H1 (cell line): ENCODE results near the gene VAV2. TPM values are rescaled to one million over a fixed set of nuclear protein-coding genes. Genes with fewer than 3 reads are reported as not detected.

Experiments used
- CTCF ChIA-PET: fragments of 300-600 bp; sonication (Branson Sonifier 250); formaldehyde crosslinking; loops from one replicate; lab custom pipeline; 2021; ENCODE audit not compliant: partially characterized antibody; lab: Charles Lee
- POLR2A ChIA-PET: fragments of 300-600 bp; sonication (Branson Sonifier 250); formaldehyde crosslinking; loops from one replicate; lab custom pipeline; 2021; ENCODE audit warnings: inconsistent platforms; ENCODE audit not compliant: partially characterized antibody; lab: Charles Lee
- DNase-seq, 2 experiments: peaks; one replicate each; pipeline versions ENCODE4 v3.0.0 to v3.0.0-alpha.2; 2010 to 2022; ENCODE audit warnings: low spot score in 2 of 2, low read depth in 1 of 2, mixed read lengths in 1 of 2
- FAIRE-seq: peaks from 2 replicates; lab custom pipeline; 2011; peaks lifted over from hg19 to GRCh38; lab: Jason Lieb, UNC
- H2AFZ ChIP-seq: 2 replicates; pipeline ENCODE4 v1.8.1; 2012; ENCODE audit warnings: low read length, inconsistent platforms
- H2AK5ac ChIP-seq: 2 replicates; pipeline ENCODE4 v1.6.1; 2013; ENCODE audit warnings: low read depth, low read length
- H2BK120ac ChIP-seq: replicated peaks from 2 replicates; pipeline ENCODE3; 2013; ENCODE audit warnings: low read depth, low read length, inconsistent platforms
- H2BK12ac ChIP-seq: 2 replicates; pipeline ENCODE4 v1.6.1; 2013; ENCODE audit warnings: low read depth, low read length
- H2BK15ac ChIP-seq: 2 replicates; pipeline ENCODE4 v1.6.1; 2013; ENCODE audit warnings: low read length
- H2BK20ac ChIP-seq: 2 replicates; pipeline ENCODE4 v1.6.1; 2013; ENCODE audit warnings: low read length
- H2BK5ac ChIP-seq: 2 replicates; pipeline ENCODE4 v1.6.1; 2013; ENCODE audit warnings: low read depth, low read length
- H3K14ac ChIP-seq: 2 replicates; pipeline ENCODE4 v1.6.1; 2013; ENCODE audit warnings: inconsistent platforms; ENCODE audit not compliant: insufficient read length
- H3K18ac ChIP-seq: 2 replicates; pipeline ENCODE4 v1.6.1; 2013; ENCODE audit warnings: low read length; ENCODE audit errors: extremely low read depth
- H3K23ac ChIP-seq: 2 replicates; pipeline ENCODE4 v1.6.1; 2013; ENCODE audit warnings: inconsistent platforms; ENCODE audit not compliant: insufficient read length
- H3K23me2 ChIP-seq: 2 replicates; pipeline ENCODE4 v1.6.1; 2013; ENCODE audit warnings: low read depth, low read length
- H3K27ac ChIP-seq: 2 replicates; pipeline ENCODE4 v1.6.1; 2011; ENCODE audit warnings: low read depth, low read length, inconsistent platforms
- H3K27me3 ChIP-seq, 4 experiments: replicated peaks in 1 of 4; 1 replicate in 1 of 4; 2 replicates in 3 of 4; pipeline versions ENCODE4 v1.6.1 to v1.8.1; 2011 to 2013; ENCODE audit warnings: low read length in 3 of 4, mild to moderate bottlenecking in 3 of 4, inconsistent platforms in 2 of 4, mixed read lengths in 2 of 4, moderate library complexity in 1 of 4; ENCODE audit not compliant: control insufficient read depth in 3 of 4, insufficient read depth in 3 of 4; ENCODE audit errors: extremely low read depth in 1 of 4
- H3K36me3 ChIP-seq, 4 experiments: 2 replicates each; pipeline versions ENCODE4 v1.6.1 to v1.8.1; 2011 to 2013; ENCODE audit warnings: mild to moderate bottlenecking in 4 of 4, low read length in 3 of 4, moderate library complexity in 2 of 4, control low read depth in 1 of 4, inconsistent platforms in 1 of 4; ENCODE audit not compliant: insufficient read depth in 4 of 4, control insufficient read depth in 2 of 4
- H3K4ac ChIP-seq: replicated peaks from 2 replicates; pipeline ENCODE3; 2013; ENCODE audit warnings: low read length, low read depth, mixed read lengths, inconsistent platforms; ENCODE audit not compliant: insufficient read length
- H3K4me1 ChIP-seq, 4 experiments: replicated peaks in 1 of 4; 1 replicate in 1 of 4; 2 replicates in 3 of 4; pipeline versions ENCODE4 v1.6.1 to v1.8.1; 2011 to 2013; ENCODE audit warnings: low read length in 3 of 4, inconsistent platforms in 2 of 4, mixed read lengths in 1 of 4; ENCODE audit not compliant: insufficient read depth in 4 of 4, control insufficient read depth in 3 of 4
- H3K4me2 ChIP-seq, 2 experiments: 2 replicates each; pipeline versions ENCODE4 v1.6.1 to v1.8.1; 2011 to 2013; ENCODE audit warnings: low read depth in 2 of 2, low read length in 2 of 2, control low read depth in 1 of 2, inconsistent platforms in 1 of 2, mild to moderate bottlenecking in 1 of 2; ENCODE audit not compliant: insufficient read depth in 1 of 2
- H3K4me3 ChIP-seq, 4 experiments: fragments of 200-600, 300-600 bp in 1 of 4; sonication (generic), shearing (Covaris generic), sonication (Bioruptor Twin) in 1 of 4; 2 replicates each; pipeline versions ENCODE4 v1.5.1 to v1.8.1; 2011 to 2016; ENCODE audit warnings: low read length in 4 of 4, low read depth in 3 of 4, control low read depth in 2 of 4, inconsistent platforms in 2 of 4, mild to moderate bottlenecking in 2 of 4, mixed read lengths in 1 of 4, moderate library complexity in 1 of 4; ENCODE audit not compliant: insufficient read depth in 2 of 4; ENCODE audit errors: extremely low read depth in 1 of 4
- H3K56ac ChIP-seq: replicated peaks from 2 replicates; pipeline ENCODE3; 2013; ENCODE audit warnings: low read depth, mild to moderate bottlenecking, mixed read lengths, low read length, inconsistent platforms; ENCODE audit not compliant: insufficient read length
- H3K79me1 ChIP-seq: 2 replicates; pipeline ENCODE4 v1.6.1; 2013; ENCODE audit warnings: low read depth, low read length, control low read depth
- H3K79me2 ChIP-seq, 2 experiments: 2 replicates each; pipeline versions ENCODE4 v1.6.1 to v1.8.1; 2012 to 2013; ENCODE audit warnings: low read length in 2 of 2, mild to moderate bottlenecking in 2 of 2, inconsistent platforms in 1 of 2; ENCODE audit not compliant: insufficient read depth in 2 of 2, control insufficient read depth in 1 of 2
- H3K9ac ChIP-seq, 4 experiments: replicated peaks in 1 of 4; 1 replicate in 1 of 4; 2 replicates in 3 of 4; pipeline versions ENCODE4 v1.6.1 to v1.8.1; 2011 to 2013; ENCODE audit warnings: low read depth in 3 of 4, low read length in 3 of 4, control low read depth in 2 of 4, mild to moderate bottlenecking in 2 of 4, moderate library complexity in 2 of 4, inconsistent platforms in 1 of 4; ENCODE audit errors: extremely low read depth in 1 of 4
- H3K9me3 ChIP-seq, 2 experiments: 2 replicates each; pipeline versions ENCODE4 v1.6.1 to v1.8.1; 2012 to 2013; ENCODE audit warnings: mild to moderate bottlenecking in 2 of 2, moderate library complexity in 2 of 2, control low read depth in 1 of 2, inconsistent platforms in 1 of 2, low read depth in 1 of 2, low read length in 1 of 2, mixed read lengths in 1 of 2; ENCODE audit not compliant: insufficient read depth in 2 of 2
- H4K20me1 ChIP-seq, 2 experiments: replicated peaks in 1 of 2; 2 replicates each; pipeline versions ENCODE3 to v1.8.1; 2011 to 2013; ENCODE audit warnings: inconsistent platforms in 2 of 2, low read length in 2 of 2, mild to moderate bottlenecking in 1 of 2; ENCODE audit not compliant: insufficient read depth in 2 of 2, control insufficient read depth in 1 of 2
- H4K5ac ChIP-seq: 2 replicates; pipeline ENCODE4 v1.6.1; 2013; ENCODE audit warnings: low read length, low read depth, mixed read lengths, inconsistent platforms; ENCODE audit not compliant: insufficient read length
- H4K8ac ChIP-seq: 2 replicates; pipeline ENCODE4 v1.8.0; 2013; ENCODE audit warnings: mild to moderate bottlenecking, moderate library complexity, low read length, inconsistent platforms; ENCODE audit not compliant: insufficient read depth; ENCODE audit errors: extremely low read depth
- H4K91ac ChIP-seq: replicated peaks from 2 replicates; pipeline ENCODE3; 2013; ENCODE audit warnings: low read length, mixed read lengths, inconsistent platforms; ENCODE audit not compliant: insufficient read length
- CBX5 ChIP-seq: fragments of 300-800, 300-1000 bp; sonication (generic); IDR thresholded peaks from 2 replicates; pipeline ENCODE4 v1.7.1; 2016; ENCODE audit warnings: antibody characterized with exemption, low read length, low read depth
- HDAC6 ChIP-seq: IDR thresholded peaks from one replicate; pipeline ENCODE4 v1.7.1; 2012; ENCODE audit warnings: low read depth, mild to moderate bottlenecking, inconsistent platforms, low read length, moderate library complexity
- NANOG ChIP-seq: IDR thresholded peaks from 2 replicates; pipeline ENCODE4 v1.6.1; 2011; ENCODE audit warnings: low read length, low read depth, mild to moderate bottlenecking, inconsistent platforms; ENCODE audit not compliant: insufficient read depth, poor library complexity, severe bottlenecking
- POLR2AphosphoS5 ChIP-seq: IDR thresholded peaks from 2 replicates; pipeline ENCODE4 v1.6.1; 2011; ENCODE audit warnings: low read depth, low read length
- RAD21 ChIP-seq, 2 experiments: IDR thresholded peaks in 1 of 2; conservative IDR thresholded peaks in 1 of 2; 2 replicates each; pipeline ENCODE4 v1.6.1; 2011; ENCODE audit warnings: low read depth in 2 of 2, low read length in 2 of 2, improper control_type of control experiment in 1 of 2, inconsistent platforms in 1 of 2, mild to moderate bottlenecking in 1 of 2, moderate library complexity in 1 of 2
- RBBP5 ChIP-seq: IDR thresholded peaks from 2 replicates; pipeline ENCODE4 v1.7.1; 2012; ENCODE audit warnings: low read depth, mild to moderate bottlenecking, inconsistent platforms, low read length, moderate library complexity, borderline replicate concordance
- SAP30 ChIP-seq: fragments of 300-600 bp; sonication (generic); IDR thresholded peaks from 2 replicates; pipeline ENCODE4 v1.7.1; 2012; ENCODE audit warnings: low read length, moderate library complexity, mild to moderate bottlenecking, inconsistent platforms; ENCODE audit not compliant: insufficient read depth, insufficient replicate concordance
- TCF12 ChIP-seq: IDR thresholded peaks from 2 replicates; pipeline ENCODE4 v1.6.1; 2011; ENCODE audit warnings: low read depth, mild to moderate bottlenecking, low read length
- WGBS, 2 experiments: shearing (Covaris generic) in 1 of 2; methylation state at CpG; one replicate each; pipeline versions ENCODE4 v1.1.6 to v1.1.7; 2013 to 2015; ENCODE audit warnings: low lambda C conversion rate in 2 of 2, mixed read lengths in 2 of 2, inconsistent platforms in 1 of 2, low coverage in 1 of 2, missing lambda C conversion rate in 1 of 2; ENCODE audit not compliant: insufficient replicate concordance in 2 of 2, insufficient coverage in 1 of 2, insufficient read length in 1 of 2; ENCODE audit errors: extremely low coverage in 1 of 2, missing lambda C conversion rate in 1 of 2; 5-methylcytosine and 5-hydroxymethylcytosine counted together
- polyA plus RNA-seq, 7 experiments: library from polyadenylated mRNA; depleted of rRNA in 3 of 7; stranded (reverse) in 5 of 7; unstranded in 2 of 7; fragments of >200 nt in 5 of 7; fragments of 200-250 nt in 2 of 7; gene quantifications; 1 replicate in 5 of 7; 2 replicates in 1 of 7; 4 replicates in 1 of 7; pipeline versions ENCODE4 v1.2.1 to v1.2.3, GENCODE V29; 2011 to 2013; ENCODE audit warnings: missing spikeins in 2 of 7, mixed read lengths in 2 of 7
- total RNA-seq: library from RNA; stranded (reverse); fragmentation: NEBNext Ultra II Directional; extraction: Animal tissue kit (Norgen Biotek cat#: 25700); gene quantifications from 2 replicates; pipeline ENCODE4 v1.2.1, GENCODE V29; 2021
- TF ChIP-seq, protein P1 (sequence below): IDR thresholded peaks from 2 replicates; pipeline ENCODE4 v1.6.1; 2011; ENCODE audit warnings: low read depth, mild to moderate bottlenecking, low read length; ENCODE audit not compliant: insufficient read depth

VAV2 gene
- total and polyA plus RNA-seq, 2 of the 8 experiments (the other 6 are each of a cell fraction or from before 2014, with no cell fraction given) = 13.6 to 37.6 TPM

DNA sequence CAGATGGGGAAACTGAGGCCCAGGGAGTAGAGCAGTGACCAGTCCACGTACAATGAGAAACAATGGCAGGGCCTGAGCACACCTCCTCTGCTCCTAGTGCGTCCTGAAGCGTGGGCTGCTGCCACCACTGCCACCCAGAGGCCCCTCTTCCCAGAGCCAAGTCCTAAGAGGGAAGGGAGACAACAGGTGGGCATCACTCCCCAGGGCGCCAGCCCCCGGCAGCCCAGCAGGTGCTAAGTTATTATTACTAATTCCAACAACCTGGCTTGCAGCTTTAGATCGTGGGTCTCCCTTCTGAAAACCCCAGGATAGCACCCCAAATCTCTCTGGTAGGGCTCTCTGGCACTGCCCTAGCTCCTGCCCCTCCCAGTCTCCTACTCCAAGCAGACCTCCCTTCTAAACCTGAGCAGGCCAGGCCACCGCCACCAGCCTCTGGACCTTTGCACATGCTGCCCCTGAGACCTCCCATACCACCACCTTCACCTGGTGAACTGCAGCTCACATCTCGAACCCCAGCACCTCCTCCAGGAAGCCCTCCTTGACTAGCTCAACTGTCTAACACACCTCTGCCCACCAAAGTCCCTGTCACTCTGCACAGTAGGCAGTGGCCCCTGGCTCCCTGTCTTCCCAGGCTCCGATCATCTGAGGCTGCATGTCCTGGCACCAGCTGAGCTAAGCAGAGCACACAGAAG lies 65.8 kb downstream of the VAV2 start:
- H3K14ac ChIP-seq = no peak overlapping the region
- peaks cover 14% of the 10 kb centered on the region for H3K79me1 ChIP-seq
- no peaks in the 10 kb centered on the region for H3K27me3 ChIP-seq
- no peak overlapping the region for H4K5ac ChIP-seq
- no peak overlapping the region for H2BK12ac ChIP-seq
- peaks cover 0 to 9% (median 2%) of the 10 kb centered on the region in 4 experiments; a peak in 3 of 7 replicates for H3K4me1 ChIP-seq
- TF ChIP-seq TCF12 = no peak
- TF ChIP-seq NANOG = no peak
- TF ChIP-seq CBX5 = no peak
- TF ChIP-seq, protein P1, sequence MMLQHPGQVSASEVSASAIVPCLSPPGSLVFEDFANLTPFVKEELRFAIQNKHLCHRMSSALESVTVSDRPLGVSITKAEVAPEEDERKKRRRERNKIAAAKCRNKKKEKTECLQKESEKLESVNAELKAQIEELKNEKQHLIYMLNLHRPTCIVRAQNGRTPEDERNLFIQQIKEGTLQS = no peak
- no peak for TF ChIP-seq RBBP5
- no peak for TF ChIP-seq SAP30
- TF ChIP-seq RAD21 (IDR thresholded peaks at IDR 0.05 in 1 of 2, conservative IDR thresholded peaks at IDR 0.05 in 1 of 2; ENCODE audit: low read depth in 2 of 2, low read length in 2 of 2) = no peak
- no peak for TF ChIP-seq POLR2AphosphoS5
- TF ChIP-seq HDAC6 = no peak
- H3K27ac ChIP-seq = no peak overlapping the region; the same call in 1 of the 2 replicates
- no peak overlapping the region for H2AFZ ChIP-seq
- no peaks in the 10 kb centered on the region for H3K9me3 ChIP-seq
- no peak overlapping the region for H4K91ac ChIP-seq
- H3K4ac ChIP-seq = no peak overlapping the region
- H3K9ac ChIP-seq = no peak overlapping the region; a peak in 1 of 7 replicates
- no peak overlapping the region for H2BK120ac ChIP-seq
- peaks cover 0 to 55% of the 10 kb centered on the region in 2 experiments; a peak in 2 of 4 replicates for H3K79me2 ChIP-seq
- no peak overlapping the region for H4K8ac ChIP-seq
- H3K23me2 ChIP-seq = no peaks in the 10 kb centered on the region
- no peak overlapping the region for H2BK20ac ChIP-seq
- no peak overlapping the region for H3K23ac ChIP-seq
- CTCF ChIA-PET = interaction anchor here (0.8 to 2.4 kb wide), 4 partner anchors 13 to 67 kb away, joined by 3 to 8 read pairs (median 3); no protein-coding TSS in a partner anchor
- no peak for FAIRE-seq
- 80% methylated on average over 9 of the region's 9 CpGs; no CpG with 5 or more reads in 1 of the 2 experiments for WGBS, 2 experiments
- H3K4me3 ChIP-seq = no peak overlapping the region
- 0 out of 8 replicates have a peak, but pooled peaks cover 0 to 3% (median 0%) of the 10 kb centered on the region in 4 experiments for H3K36me3 ChIP-seq
- H4K20me1 ChIP-seq = peaks cover under 1 to 10% of the 10 kb centered on the region in 2 experiments
- POLR2A ChIA-PET = interaction anchor here (0.5 to 1.6 kb wide), 2 partner anchors 10 to 87 kb away, joined by 3 to 4 read pairs; no protein-coding TSS in a partner anchor
- H3K18ac ChIP-seq = peak overlapping the region; percentile 25; the same call in 1 of the 2 replicates
- no peak overlapping the region for H2AK5ac ChIP-seq
- H3K4me2 ChIP-seq = no peak overlapping the region; a peak in 1 of 4 replicates
- H3K56ac ChIP-seq = no peak overlapping the region
- no peak for DNase-seq
- H2BK5ac ChIP-seq = 0 out of 2 replicates have a peak overlapping the region, but pooled peaks have one; percentile 39
- no peak overlapping the region for H2BK15ac ChIP-seq
